Measurements from ENCODE around the gene ZNF263. TPM values are rescaled to one million over a fixed set of nuclear protein-coding genes. Genes with fewer than 3 reads are reported as not detected.
"Not testable (repeated sequence)": the region's sequence is repeated elsewhere in the genome, so short reads cannot be mapped to it uniquely, and the experiment has no call there.

Gene ZNF263
- total and polyA plus RNA-seq, 4 donors: 6.3 to 27.3 (median 13.3) TPM

DNA sequence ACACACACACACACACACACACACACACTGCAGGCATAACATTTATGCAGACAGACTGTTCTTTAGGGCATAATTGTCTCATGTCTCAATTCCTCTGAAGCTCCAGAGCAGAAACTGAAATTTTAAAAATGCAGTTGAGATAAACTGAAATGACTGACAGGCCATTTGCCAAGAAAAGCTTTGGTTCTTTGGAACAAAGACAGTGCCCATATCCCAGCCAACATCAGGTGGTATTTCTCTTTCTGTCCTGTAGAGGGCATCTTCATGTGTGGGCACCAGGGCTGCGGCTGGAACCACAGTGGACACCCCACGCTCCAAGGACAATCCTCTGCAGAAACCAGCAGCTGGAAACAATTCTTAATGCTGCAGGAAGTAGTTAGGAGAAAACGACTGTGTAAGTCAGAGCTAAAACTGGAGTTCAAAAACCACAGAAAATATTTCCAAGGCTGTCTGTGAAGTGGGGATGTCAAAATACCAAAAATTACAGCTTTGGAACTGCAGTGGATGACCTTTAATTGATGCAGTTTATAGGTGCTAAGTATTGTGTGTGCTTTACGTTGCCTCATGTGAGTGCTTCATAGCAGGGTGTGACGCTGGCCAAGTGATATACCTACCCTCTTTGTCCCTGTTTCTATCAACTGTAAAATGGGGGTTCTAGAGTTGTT, 16.3 kb upstream of the ZNF263 start:
- DNase-seq (ENCODE audit: low spot score): no peak
- 68% methylated on average over 5 of the region's 5 CpGs for WGBS
- Histone ChIP-seq H3K4me3 (ENCODE audit: low read depth in 1 of 3, low read length in 3 of 3) (no peak overlapping the region), H3K27ac (ENCODE audit: low read depth in 1 of 2, low read length in 2 of 2) (no peak overlapping the region), H3K9me3 (ENCODE audit: control insufficient read depth in 4 of 4, low read length in 3 of 4) (peaks cover 0 to 2% (median 1%) of the 10 kb centered on the region in 4 donors), H3K27me3 (ENCODE audit: control insufficient read depth in 4 of 4, insufficient read depth in 4 of 4, low read length in 3 of 4) (no peaks in the 10 kb centered on the region), H3K36me3 (ENCODE audit: control insufficient read depth in 4 of 4, insufficient read depth in 3 of 4, low read depth in 1 of 4, low read length in 3 of 4) (peaks cover 0 to 4% (median 0%) of the 10 kb centered on the region in 4 donors), H3K4me1 (ENCODE audit: control insufficient read depth in 4 of 4, insufficient read depth in 4 of 4, low read length in 3 of 4) (peaks cover 0 to 6% (median 4%) of the 10 kb centered on the region in 4 donors), H3K9ac (ENCODE audit: low read depth in 1 of 2, low read length in 2 of 2) (no peak overlapping the region)
- TF ChIP-seq CTCF (IDR thresholded peaks at IDR 0.05; ENCODE audit: low read depth, low read length, missing input control): peak; percentile 40
- no peak for TF ChIP-seq ATF3 (IDR thresholded peaks at IDR 0.05)
- TF ChIP-seq RAD21 (IDR thresholded peaks at IDR 0.05): peak; percentile 52 to 67

DNA sequence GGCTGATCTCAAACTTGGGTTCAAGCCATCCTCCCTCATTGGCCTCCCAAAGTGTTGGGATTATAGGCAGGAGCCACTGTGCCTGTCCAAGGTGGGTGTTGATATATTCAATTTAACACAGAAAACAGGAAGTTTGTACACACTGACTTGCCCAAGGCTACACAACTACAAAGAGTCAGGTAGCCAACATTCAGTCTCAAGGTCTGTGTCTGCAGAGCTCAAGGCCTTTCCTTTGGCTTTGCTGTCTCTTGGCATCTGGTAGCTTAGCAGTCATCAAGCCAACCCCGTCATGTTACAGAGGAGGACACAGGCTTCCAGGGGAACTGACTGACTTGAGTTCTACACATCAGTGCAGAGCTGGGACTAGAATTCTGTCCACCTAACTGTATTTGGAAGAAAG, 15.0 kb upstream of the ZNF263 start:
- no peaks in the 10 kb centered on the region for H3K27me3 ChIP-seq (ENCODE audit: control insufficient read depth in 4 of 4, insufficient read depth in 4 of 4, low read length in 3 of 4)
- H3K4me3 ChIP-seq (ENCODE audit: low read depth in 1 of 3, low read length in 3 of 3): no peak overlapping the region
- 74% methylated on average over 1 of the region's 1 CpG for WGBS
- no peak overlapping the region for H3K9ac ChIP-seq (ENCODE audit: low read depth in 1 of 2, low read length in 2 of 2)
- peaks cover 0 to 6% (median 4%) of the 10 kb centered on the region in 4 donors for H3K4me1 ChIP-seq (ENCODE audit: control insufficient read depth in 4 of 4, insufficient read depth in 4 of 4, low read length in 3 of 4)
- TF ChIP-seq HNF4G (IDR thresholded peaks at IDR 0.05) (no peak), SP1 (IDR thresholded peaks at IDR 0.05) (no peak), YY1 (IDR thresholded peaks at IDR 0.05) (no peak), CTCF (IDR thresholded peaks at IDR 0.05; ENCODE audit: low read depth, low read length, missing input control) (no peak), RAD21 (IDR thresholded peaks at IDR 0.05) (no peak), MAX (IDR thresholded peaks at IDR 0.05) (no peak)
- no peak for DNase-seq (ENCODE audit: low spot score)
- H3K27ac ChIP-seq (ENCODE audit: low read depth in 1 of 2, low read length in 2 of 2): no peak overlapping the region
- H3K36me3 ChIP-seq (ENCODE audit: control insufficient read depth in 4 of 4, insufficient read depth in 3 of 4, low read depth in 1 of 4, low read length in 3 of 4): peaks cover 0 to 4% (median 0%) of the 10 kb centered on the region in 4 donors
- H3K9me3 ChIP-seq (ENCODE audit: control insufficient read depth in 4 of 4, low read length in 3 of 4): peaks cover 0 to 2% (median 1%) of the 10 kb centered on the region in 4 donors

- DNase-seq (ENCODE audit: low spot score); H3K9ac ChIP-seq (ENCODE audit: low read depth in 1 of 2, low read length in 2 of 2); H3K27ac ChIP-seq (ENCODE audit: low read depth in 1 of 2, low read length in 2 of 2); H3K9me3 ChIP-seq (ENCODE audit: control insufficient read depth in 4 of 4, low read length in 3 of 4); H3K36me3 ChIP-seq (ENCODE audit: control insufficient read depth in 4 of 4, insufficient read depth in 3 of 4, low read depth in 1 of 4, low read length in 3 of 4); H3K4me3 ChIP-seq (ENCODE audit: low read depth in 1 of 3, low read length in 3 of 3); H3K4me1 ChIP-seq (ENCODE audit: control insufficient read depth in 4 of 4, insufficient read depth in 4 of 4, low read length in 3 of 4); H3K27me3 ChIP-seq (ENCODE audit: control insufficient read depth in 4 of 4, insufficient read depth in 4 of 4, low read length in 3 of 4): not testable (repeated sequence)
- whole genome bisulfite sequencing: 83% methylated on average over 5 of the region's 5 CpGs
Observed at GRCh38 chr16:3270718-3271117, 12.6 kb upstream of the ZNF263 start.

- WGBS: 92% methylated on average over 22 of the region's 22 CpGs
- H3K9me3 ChIP-seq (ENCODE audit: control insufficient read depth in 4 of 4, low read length in 3 of 4); H3K36me3 ChIP-seq (ENCODE audit: control insufficient read depth in 4 of 4, insufficient read depth in 3 of 4, low read depth in 1 of 4, low read length in 3 of 4); H3K4me3 ChIP-seq (ENCODE audit: low read depth in 1 of 3, low read length in 3 of 3); H3K9ac ChIP-seq (ENCODE audit: low read depth in 1 of 2, low read length in 2 of 2); H3K4me1 ChIP-seq (ENCODE audit: control insufficient read depth in 4 of 4, insufficient read depth in 4 of 4, low read length in 3 of 4); H3K27me3 ChIP-seq (ENCODE audit: control insufficient read depth in 4 of 4, insufficient read depth in 4 of 4, low read length in 3 of 4); H3K27ac ChIP-seq (ENCODE audit: low read depth in 1 of 2, low read length in 2 of 2); DNase-seq (ENCODE audit: low spot score): not testable (repeated sequence)
Observed at GRCh38 chr16:3271281-3271680, 12.0 kb upstream of the ZNF263 start.
